NCI-H2196 (cell line): ENCODE data around the gene SEMA3G.

ENCODE experiments used
- DNase-seq: peaks from one replicate; lab custom pipeline; 2025; ENCODE audit not compliant: unreplicated experiment; lab: John Stamatoyannopoulos, UW

SEMA3G gene

GRCh38 chr3:52444860-52445793, at the start of gene SEMA3G:
TSS of gene SEMA3G (minus strand) at chr3:52445103. CDS start at chr3:52445027, 76 bp downstream.
- peak; percentile 13 for DNase-seq

- DNase-seq: no peak
These were observed 49.5 kb upstream of the SEMA3G start for GRCh38 chr3:52494445-52494844.

- DNase-seq: no peak
These were observed 48.5 kb upstream of the SEMA3G start for GRCh38 chr3:52493232-52494017.

- DNase-seq: no peak
These were observed 47.2 kb upstream of the SEMA3G start for GRCh38 chr3:52492059-52492458.

GRCh38 chr3:52490939-52491526, 46.1 kb upstream of the SEMA3G start:
- DNase-seq: no peak

- no peak for DNase-seq
These were observed 45.4 kb upstream of the SEMA3G start for GRCh38 chr3:52490035-52490938.

- no peak for DNase-seq
These were observed 44.5 kb upstream of the SEMA3G start for GRCh38 chr3:52489453-52489852.

- DNase-seq: no peak
These were observed 43.8 kb upstream of the SEMA3G start for GRCh38 chr3:52488746-52489145.

- DNase-seq: no peak
These were observed 43.1 kb upstream of the SEMA3G start for GRCh38 chr3:52487788-52488691.

GRCh38 chr3:52487050-52487787, 42.3 kb upstream of the SEMA3G start:
- no peak for DNase-seq

- no peak for DNase-seq
These were observed 40.0 kb upstream of the SEMA3G start for GRCh38 chr3:52484680-52485461.

GRCh38 chr3:52483577-52484381, 38.9 kb upstream of the SEMA3G start:
- DNase-seq: no peak

GRCh38 chr3:52483081-52483480, 38.2 kb upstream of the SEMA3G start:
- no peak for DNase-seq

GRCh38 chr3:52481819-52482521, 37.1 kb upstream of the SEMA3G start:
- DNase-seq: no peak

GRCh38 chr3:52480768-52481715, 36.1 kb upstream of the SEMA3G start:
- DNase-seq: no peak
